ENCODE results near the gene RNF150.

GRCh38 chr4:140834839-140835495 lies 298.3 kb downstream of the RNF150 start:
- TF ChIP-seq CTCF (IDR thresholded peaks at IDR 0.05; ENCODE audit: insufficient read depth, low read length) = no peak
- no peak for TF ChIP-seq POLR2AphosphoS5 (IDR thresholded peaks at IDR 0.05; ENCODE audit: low read depth)
